HG03469 (cell line): ENCODE measurements around the gene HIPK1.

Source experiments
- ATAC-seq: cut with Tn5 transposase; IDR thresholded peaks from one replicate; pipeline ENCODE4 v1.9.1; 2021; ENCODE audit warnings: mild to moderate bottlenecking, moderate library complexity, moderate number of reproducible peaks; ENCODE audit not compliant: unreplicated experiment

The HIPK1 gene

GRCh38 chr1:113928941-113929749 lies at the start of gene HIPK1:
Gene HIPK1, plus strand, starts transcription at chr1:113929324.
- peak; percentile 50 for ATAC-seq

- ATAC-seq: no peak
Observed at GRCh38 chr1:113879739-113880038, 49.4 kb upstream of the HIPK1 start.

GRCh38 chr1:113881661-113882060 lies 47.5 kb upstream of the HIPK1 start:
- no peak for ATAC-seq

GRCh38 chr1:113886417-113887401 lies 42.4 kb upstream of the HIPK1 start:
- ATAC-seq: no peak

GRCh38 chr1:113887402-113888175 lies 41.5 kb upstream of the HIPK1 start, which contains the start of gene BCL2L15:
Gene BCL2L15, minus strand, starts transcription at chr1:113887581. Its CDS starts 206 bp downstream, at chr1:113887375.
- no peak for ATAC-seq

GRCh38 chr1:113890816-113891215 lies 38.3 kb upstream of the HIPK1 start:
- ATAC-seq: no peak

- no peak for ATAC-seq
Observed at GRCh38 chr1:113891631-113892220, 37.4 kb upstream of the HIPK1 start.

GRCh38 chr1:113893267-113893666 lies 35.9 kb upstream of the HIPK1 start:
- ATAC-seq: no peak

GRCh38 chr1:113895098-113895497 lies 34.0 kb upstream of the HIPK1 start:
- ATAC-seq: no peak

GRCh38 chr1:113895961-113896360 lies 33.2 kb upstream of the HIPK1 start:
- ATAC-seq: no peak

- ATAC-seq: no peak
Observed at GRCh38 chr1:113898241-113898814, 30.8 kb upstream of the HIPK1 start.

GRCh38 chr1:113899111-113899510 lies 30.0 kb upstream of the HIPK1 start:
- ATAC-seq: no peak

- ATAC-seq: no peak
Observed at GRCh38 chr1:113901191-113901590, 27.9 kb upstream of the HIPK1 start.

- ATAC-seq: no peak
Observed at GRCh38 chr1:113903501-113904292, 25.4 kb upstream of the HIPK1 start.

- ATAC-seq: peak; percentile 22
Observed at GRCh38 chr1:113904293-113904673, 24.8 kb upstream of the HIPK1 start.

GRCh38 chr1:113904674-113905434 lies 24.3 kb upstream of the HIPK1 start, which contains the start of the genes AP4B1 and DCLRE1B:
Gene AP4B1, minus strand, starts transcription at chr1:113904799. Its CDS starts 82 bp downstream, at chr1:113904717.
Gene DCLRE1B, plus strand, starts transcription at chr1:113905326. Its CDS starts 261 bp downstream, at chr1:113905587.
- peak; percentile 70 for ATAC-seq

GRCh38 chr1:113905435-113905861 lies 23.7 kb upstream of the HIPK1 start:
- ATAC-seq: no peak

- no peak for ATAC-seq
Observed at GRCh38 chr1:113912594-113913311, 16.4 kb upstream of the HIPK1 start.
